Stimulated activated CD8-positive, alpha-beta memory T cell treated with anti-CD3 and anti-CD28 coated beads, Interleukin-15, amount 100 ng/mL, for 24 hours (primary cell): ENCODE data around the gene KREMEN2.

Experiments
- DNase-seq: peaks from one replicate; pipeline ENCODE4 v3.0.0-alpha.2; 2020; ENCODE audit warnings: low read depth

KREMEN2 gene

GRCh38 chr16:2964475-2965336 lies 631 bp downstream of the KREMEN2 start:
- DNase-seq = no peak

GRCh38 chr16:2966043-2966807 lies 2.1 kb downstream of the KREMEN2 start:
- DNase-seq = no peak

GRCh38 chr16:2966808-2967191 lies 2.7 kb downstream of the KREMEN2 start:
- DNase-seq = no peak

GRCh38 chr16:2967211-2967631 lies 3.1 kb downstream of the KREMEN2 start:
- DNase-seq = no peak

- DNase-seq = no peak
Observed at GRCh38 chr16:2967721-2968161, 3.7 kb downstream of the KREMEN2 start.

- DNase-seq = no peak
Observed at GRCh38 chr16:2968368-2968737, 4.3 kb downstream of the KREMEN2 start.

GRCh38 chr16:2968738-2969544 lies 4.9 kb downstream of the KREMEN2 start, which contains the start of gene PAQR4:
PAQR4 (plus strand) TSS chr16:2969348; CDS start chr16:2969675, 327 bp downstream.
- DNase-seq = peak; percentile 67

GRCh38 chr16:2969545-2970521 lies 5.8 kb downstream of the KREMEN2 start:
- no peak for DNase-seq

GRCh38 chr16:2970563-2970962 lies 6.5 kb downstream of the KREMEN2 start:
- no peak for DNase-seq

- no peak for DNase-seq
Observed at GRCh38 chr16:2971134-2971984, 7.3 kb downstream of the KREMEN2 start.

GRCh38 chr16:2971985-2972784 lies 8.1 kb downstream of the KREMEN2 start:
- DNase-seq = no peak

GRCh38 chr16:2973093-2973492 lies 9.0 kb downstream of the KREMEN2 start:
- DNase-seq = no peak

- DNase-seq = no peak
Observed at GRCh38 chr16:2973605-2974318, 9.7 kb downstream of the KREMEN2 start.

GRCh38 chr16:2974319-2975056 lies 10.4 kb downstream of the KREMEN2 start:
- DNase-seq = no peak

GRCh38 chr16:2975161-2975795 lies 11.2 kb downstream of the KREMEN2 start:
- no peak for DNase-seq

- no peak for DNase-seq
Observed at GRCh38 chr16:2976201-2976600, 12.1 kb downstream of the KREMEN2 start.

GRCh38 chr16:2976673-2977072 lies 12.6 kb downstream of the KREMEN2 start:
- no peak for DNase-seq
